ENCODE measurements around the gene ARHGEF40. TPM values are rescaled to one million over a fixed set of nuclear protein-coding genes. Genes with fewer than 3 reads are reported as not detected.

ARHGEF40 gene
- 34.7 TPM for polyA plus RNA-seq (2013, experiment 1 of 2)
- polyA plus RNA-seq (2013, experiment 2 of 2), result 34.1 TPM

- Histone ChIP-seq H4K8ac (ENCODE audit: low read depth, low read length) (no peak within 1 kb of the TSS), H2BK12ac (ENCODE audit: low read length) (peak within 1 kb of the TSS; percentile 67), H3K27me3 (ENCODE audit: control insufficient read depth in 3 of 3, insufficient read depth in 3 of 3, low read depth in 1 of 3, low read length in 3 of 3) (no peaks in the 10 kb centered on the region), H3K18ac (ENCODE audit: low read length) (peak within 1 kb of the TSS; percentile 99), H3K9me3 (replicated peaks in 1 of 2; ENCODE audit: control insufficient read depth in 2 of 2, insufficient read depth in 1 of 2, low read depth in 1 of 2, low read length in 2 of 2) (no peaks in the 10 kb centered on the region), H3K14ac (ENCODE audit: low read length) (peak within 1 kb of the TSS; percentile 10), H3K4me3 (ENCODE audit: low read length in 2 of 2) (peak within 1 kb of the TSS; percentile 59 to 90), H2BK15ac (ENCODE audit: low read length) (peak within 1 kb of the TSS; percentile 96), H3K27ac (replicated peaks; ENCODE audit: low read length) (peak within 1 kb of the TSS; percentile 94), H3K36me3 (replicated peaks in 1 of 2; ENCODE audit: control insufficient read depth in 2 of 2, insufficient read depth in 2 of 2, low read length in 2 of 2) (peaks cover 18 to 30% of the 10 kb centered on the region in 2 donors), H3K4me1 (ENCODE audit: control insufficient read depth in 2 of 2, insufficient read depth in 1 of 2, low read depth in 1 of 2, low read length in 2 of 2) (peaks cover 9 to 14% of the 10 kb centered on the region in 2 donors), H2AFZ (ENCODE audit: low read length) (peak within 1 kb of the TSS; percentile 81), H2BK120ac (ENCODE audit: low read depth, low read length) (peak within 1 kb of the TSS; percentile 95), H3K4me2 (ENCODE audit: insufficient read depth, low read length, poor library complexity, severe bottlenecking) (peak within 1 kb of the TSS; percentile 84), H4K91ac (ENCODE audit: low read depth, low read length, poor library complexity) (peak within 1 kb of the TSS; percentile 93), H3K23ac (ENCODE audit: low read depth, low read length, poor library complexity) (peak within 1 kb of the TSS; percentile 50), H3K79me1 (ENCODE audit: low read depth, low read length) (peaks cover 7% of the 10 kb centered on the region), H3K9ac (ENCODE audit: low read depth, low read length, poor library complexity) (peak within 1 kb of the TSS; percentile 96), H3K4ac (ENCODE audit: low read length) (peak within 1 kb of the TSS; percentile 96), H2AK5ac (ENCODE audit: low read depth, low read length) (peak within 1 kb of the TSS; percentile 93), H2BK5ac (ENCODE audit: low read length) (peak within 1 kb of the TSS; percentile 99)
- WGBS, 2 donors (ENCODE audit: extremely low coverage in 2 of 2, insufficient read length in 2 of 2, insufficient replicate concordance in 1 of 2), result no CpG with 5 or more reads among the region's 63 CpGs
- DNase-seq (ENCODE audit: low spot score), result no peak
Observed at GRCh38 chr14:21070083-21070609, at the start of gene ARHGEF40. TSS of gene ARHGEF40 (plus strand) at chr14:21070304. CDS start at chr14:21070397, 93 bp downstream.

DNA sequence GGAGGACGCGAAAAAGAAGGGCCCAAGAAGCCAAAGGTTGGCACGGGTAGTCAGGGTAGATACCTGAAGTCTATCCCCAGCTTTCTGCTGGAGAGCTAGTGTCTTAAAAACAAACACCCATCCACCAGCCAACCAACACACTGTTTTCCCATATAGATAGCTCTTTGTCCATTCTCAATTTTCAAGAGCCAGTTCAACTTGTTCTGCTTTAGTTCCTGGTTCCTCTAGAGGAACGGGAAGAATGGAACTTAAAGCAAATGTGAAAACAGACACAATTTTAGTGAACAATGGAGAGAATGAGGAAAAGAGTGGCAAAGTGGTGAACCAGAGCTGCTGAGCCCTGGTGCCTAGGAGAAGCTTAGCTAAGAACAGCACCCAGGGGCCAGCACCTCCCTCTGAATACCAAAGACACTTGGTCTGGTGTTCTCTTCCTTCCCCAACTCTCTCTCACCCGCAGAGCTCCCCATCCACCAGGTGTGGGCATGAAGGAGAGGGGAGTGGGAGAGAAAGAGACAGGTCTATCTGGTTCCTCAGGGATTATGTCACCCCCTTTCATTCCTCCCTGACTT, 49.0 kb upstream of the ARHGEF40 start:
- Histone ChIP-seq H3K4me1 (ENCODE audit: control insufficient read depth in 2 of 2, insufficient read depth in 1 of 2, low read depth in 1 of 2, low read length in 2 of 2) (peaks cover 4 to 6% of the 10 kb centered on the region in 2 donors), H3K18ac (ENCODE audit: low read length) (no peak overlapping the region), H2AFZ (ENCODE audit: low read length) (no peak overlapping the region), H3K14ac (ENCODE audit: low read length) (no peak overlapping the region), H3K9ac (ENCODE audit: low read depth, low read length, poor library complexity) (no peak overlapping the region), H4K8ac (ENCODE audit: low read depth, low read length) (no peak overlapping the region), H3K27me3 (ENCODE audit: control insufficient read depth in 3 of 3, insufficient read depth in 3 of 3, low read depth in 1 of 3, low read length in 3 of 3) (peaks cover 8 to 61% (median 32%) of the 10 kb centered on the region in 3 experiments), H3K4me3 (ENCODE audit: low read length in 2 of 2) (no peak overlapping the region), H3K36me3 (replicated peaks in 1 of 2; ENCODE audit: control insufficient read depth in 2 of 2, insufficient read depth in 2 of 2, low read length in 2 of 2) (no peaks in the 10 kb centered on the region), H3K4me2 (ENCODE audit: insufficient read depth, low read length, poor library complexity, severe bottlenecking) (no peak overlapping the region), H2BK5ac (ENCODE audit: low read length) (no peak overlapping the region), H3K27ac (replicated peaks; ENCODE audit: low read length) (no peak overlapping the region), H2BK15ac (ENCODE audit: low read length) (no peak overlapping the region), H2BK120ac (ENCODE audit: low read depth, low read length) (no peak overlapping the region), H2BK12ac (ENCODE audit: low read length) (no peak overlapping the region), H2AK5ac (ENCODE audit: low read depth, low read length) (no peak overlapping the region), H3K4ac (ENCODE audit: low read length) (no peak overlapping the region), H4K91ac (ENCODE audit: low read depth, low read length, poor library complexity) (no peak overlapping the region), H3K79me1 (ENCODE audit: low read depth, low read length) (no peaks in the 10 kb centered on the region), H3K23ac (ENCODE audit: low read depth, low read length, poor library complexity) (no peak overlapping the region), H3K9me3 (replicated peaks in 1 of 2; ENCODE audit: control insufficient read depth in 2 of 2, insufficient read depth in 1 of 2, low read depth in 1 of 2, low read length in 2 of 2) (peaks cover 0 to 9% of the 10 kb centered on the region in 2 donors)
- no CpG with 5 or more reads among the region's 5 CpGs for WGBS, 2 donors (ENCODE audit: extremely low coverage in 2 of 2, insufficient read length in 2 of 2, insufficient replicate concordance in 1 of 2)
- DNase-seq (ENCODE audit: low spot score), result no peak

- Histone ChIP-seq H2BK120ac (ENCODE audit: low read depth, low read length) (no peak overlapping the region), H3K27me3 (ENCODE audit: control insufficient read depth in 3 of 3, insufficient read depth in 3 of 3, low read depth in 1 of 3, low read length in 3 of 3) (peaks cover 8 to 77% (median 36%) of the 10 kb centered on the region in 3 experiments), H3K14ac (ENCODE audit: low read length) (no peak overlapping the region), H3K4me2 (ENCODE audit: insufficient read depth, low read length, poor library complexity, severe bottlenecking) (no peak overlapping the region), H3K79me1 (ENCODE audit: low read depth, low read length) (no peaks in the 10 kb centered on the region), H4K91ac (ENCODE audit: low read depth, low read length, poor library complexity) (no peak overlapping the region), H3K4me3 (ENCODE audit: low read length in 2 of 2) (no peak overlapping the region), H3K4ac (ENCODE audit: low read length) (no peak overlapping the region), H3K9me3 (replicated peaks in 1 of 2; ENCODE audit: control insufficient read depth in 2 of 2, insufficient read depth in 1 of 2, low read depth in 1 of 2, low read length in 2 of 2) (peaks cover 0 to 6% of the 10 kb centered on the region in 2 donors), H3K4me1 (ENCODE audit: control insufficient read depth in 2 of 2, insufficient read depth in 1 of 2, low read depth in 1 of 2, low read length in 2 of 2) (peaks cover 4 to 13% of the 10 kb centered on the region in 2 donors), H2AFZ (ENCODE audit: low read length) (no peak overlapping the region), H3K9ac (ENCODE audit: low read depth, low read length, poor library complexity) (no peak overlapping the region), H3K18ac (ENCODE audit: low read length) (no peak overlapping the region), H3K23ac (ENCODE audit: low read depth, low read length, poor library complexity) (no peak overlapping the region), H2BK12ac (ENCODE audit: low read length) (no peak overlapping the region), H3K36me3 (replicated peaks in 1 of 2; ENCODE audit: control insufficient read depth in 2 of 2, insufficient read depth in 2 of 2, low read length in 2 of 2) (no peaks in the 10 kb centered on the region), H4K8ac (ENCODE audit: low read depth, low read length) (no peak overlapping the region), H3K27ac (replicated peaks; ENCODE audit: low read length) (no peak overlapping the region), H2AK5ac (ENCODE audit: low read depth, low read length) (no peak overlapping the region), H2BK5ac (ENCODE audit: low read length) (no peak overlapping the region), H2BK15ac (ENCODE audit: low read length) (no peak overlapping the region)
- WGBS, 2 donors (ENCODE audit: extremely low coverage in 2 of 2, insufficient read length in 2 of 2, insufficient replicate concordance in 1 of 2), result no CpG with 5 or more reads among the region's 5 CpGs
- no peak for DNase-seq (ENCODE audit: low spot score)
Observed at GRCh38 chr14:21022686-21023085, 47.4 kb upstream of the ARHGEF40 start.

DNA sequence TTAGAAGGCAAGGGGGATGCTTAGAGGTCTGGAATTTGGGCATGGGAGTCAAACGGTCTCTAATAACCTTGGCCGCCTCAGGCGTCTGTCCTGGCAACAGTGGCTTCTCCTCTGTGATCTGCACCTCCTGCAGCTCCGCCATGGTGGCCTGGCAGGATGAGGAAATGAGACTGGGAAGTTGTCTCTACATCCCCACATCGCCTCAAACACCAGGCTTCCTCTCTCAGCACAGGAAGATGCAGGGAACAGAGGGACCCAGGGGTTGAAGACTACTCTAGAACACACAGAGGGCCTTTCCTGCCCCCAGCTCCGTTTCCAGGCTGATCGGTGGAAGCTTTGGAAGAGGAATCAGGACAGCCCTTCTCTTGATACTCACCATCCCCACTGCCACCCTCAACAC, 46.9 kb upstream of the ARHGEF40 start:
- no CpG with 5 or more reads among the region's 7 CpGs for WGBS, 2 donors (ENCODE audit: extremely low coverage in 2 of 2, insufficient read length in 2 of 2, insufficient replicate concordance in 1 of 2)

More for the DNA sequence above, 46.9 kb upstream of the ARHGEF40 start:
- Histone ChIP-seq H3K23ac (ENCODE audit: low read depth, low read length, poor library complexity) (no peak overlapping the region), H4K91ac (ENCODE audit: low read depth, low read length, poor library complexity) (no peak overlapping the region), H3K79me1 (ENCODE audit: low read depth, low read length) (no peaks in the 10 kb centered on the region), H2BK5ac (ENCODE audit: low read length) (no peak overlapping the region), H4K8ac (ENCODE audit: low read depth, low read length) (no peak overlapping the region), H2BK12ac (ENCODE audit: low read length) (no peak overlapping the region), H3K4ac (ENCODE audit: low read length) (no peak overlapping the region), H3K9me3 (replicated peaks in 1 of 2; ENCODE audit: control insufficient read depth in 2 of 2, insufficient read depth in 1 of 2, low read depth in 1 of 2, low read length in 2 of 2) (peaks cover 0 to 6% of the 10 kb centered on the region in 2 donors), H3K9ac (ENCODE audit: low read depth, low read length, poor library complexity) (no peak overlapping the region), H3K27me3 (ENCODE audit: control insufficient read depth in 3 of 3, insufficient read depth in 3 of 3, low read depth in 1 of 3, low read length in 3 of 3) (peaks cover 8 to 82% (median 36%) of the 10 kb centered on the region in 3 experiments), H2BK120ac (ENCODE audit: low read depth, low read length) (no peak overlapping the region), H3K27ac (replicated peaks; ENCODE audit: low read length) (no peak overlapping the region), H2BK15ac (ENCODE audit: low read length) (no peak overlapping the region), H2AFZ (ENCODE audit: low read length) (no peak overlapping the region), H3K36me3 (replicated peaks in 1 of 2; ENCODE audit: control insufficient read depth in 2 of 2, insufficient read depth in 2 of 2, low read length in 2 of 2) (no peaks in the 10 kb centered on the region), H3K4me3 (ENCODE audit: low read length in 2 of 2) (no peak overlapping the region), H2AK5ac (ENCODE audit: low read depth, low read length) (no peak overlapping the region), H3K14ac (ENCODE audit: low read length) (no peak overlapping the region), H3K4me2 (ENCODE audit: insufficient read depth, low read length, poor library complexity, severe bottlenecking) (no peak overlapping the region), H3K4me1 (ENCODE audit: control insufficient read depth in 2 of 2, insufficient read depth in 1 of 2, low read depth in 1 of 2, low read length in 2 of 2) (peaks cover 4 to 13% of the 10 kb centered on the region in 2 donors), H3K18ac (ENCODE audit: low read length) (no peak overlapping the region)
- no peak for DNase-seq (ENCODE audit: low spot score)

Data from neuronal stem cell (in vitro differentiated cells).